Adipose tissue (tissue), 3 donors: ENCODE measurements around the gene DNAAF2. TPM values are rescaled to one million over a fixed set of nuclear protein-coding genes. Genes with fewer than 3 reads are reported as not detected.
A peak's percentile ranks its signal among the peaks of the same experiment; 100 is the strongest.
"Not testable (repeated sequence)": the region's sequence is repeated elsewhere in the genome, so short reads cannot be mapped to it uniquely, and the experiment has no call there.

ENCODE experiments used
- H3K27ac ChIP-seq: one replicate; pipeline ENCODE4 v1.5.1; 2013; ENCODE audit warnings: low read depth, low read length
- WGBS, 3 donors: extraction: QIAGEN DNeasy Blood & Tissue Kit; methylation state at CpG; one replicate each; pipeline ENCODE4 v1.1.7; 2013; 5-methylcytosine and 5-hydroxymethylcytosine counted together
- polyA plus RNA-seq, 3 donors: library from polyadenylated mRNA; stranded (reverse); fragments of 200-250 nt; gene quantifications; one replicate each; pipeline ENCODE4 v1.2.3, GENCODE V29; 2013
- donor health status: healthy with polysubstance abuse.
- donor health status: Bipolar disorder and iron deficiency.
- donor health status: healthy.

Gene DNAAF2, protein sequence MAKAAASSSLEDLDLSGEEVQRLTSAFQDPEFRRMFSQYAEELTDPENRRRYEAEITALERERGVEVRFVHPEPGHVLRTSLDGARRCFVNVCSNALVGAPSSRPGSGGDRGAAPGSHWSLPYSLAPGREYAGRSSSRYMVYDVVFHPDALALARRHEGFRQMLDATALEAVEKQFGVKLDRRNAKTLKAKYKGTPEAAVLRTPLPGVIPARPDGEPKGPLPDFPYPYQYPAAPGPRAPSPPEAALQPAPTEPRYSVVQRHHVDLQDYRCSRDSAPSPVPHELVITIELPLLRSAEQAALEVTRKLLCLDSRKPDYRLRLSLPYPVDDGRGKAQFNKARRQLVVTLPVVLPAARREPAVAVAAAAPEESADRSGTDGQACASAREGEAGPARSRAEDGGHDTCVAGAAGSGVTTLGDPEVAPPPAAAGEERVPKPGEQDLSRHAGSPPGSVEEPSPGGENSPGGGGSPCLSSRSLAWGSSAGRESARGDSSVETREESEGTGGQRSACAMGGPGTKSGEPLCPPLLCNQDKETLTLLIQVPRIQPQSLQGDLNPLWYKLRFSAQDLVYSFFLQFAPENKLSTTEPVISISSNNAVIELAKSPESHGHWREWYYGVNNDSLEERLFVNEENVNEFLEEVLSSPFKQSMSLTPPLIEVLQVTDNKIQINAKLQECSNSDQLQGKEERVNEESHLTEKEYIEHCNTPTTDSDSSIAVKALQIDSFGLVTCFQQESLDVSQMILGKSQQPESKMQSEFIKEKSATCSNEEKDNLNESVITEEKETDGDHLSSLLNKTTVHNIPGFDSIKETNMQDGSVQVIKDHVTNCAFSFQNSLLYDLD
- 1 to 10 TPM; 4.3 to 7.0 (median 6.3) TPM for polyA plus RNA-seq

DNA sequence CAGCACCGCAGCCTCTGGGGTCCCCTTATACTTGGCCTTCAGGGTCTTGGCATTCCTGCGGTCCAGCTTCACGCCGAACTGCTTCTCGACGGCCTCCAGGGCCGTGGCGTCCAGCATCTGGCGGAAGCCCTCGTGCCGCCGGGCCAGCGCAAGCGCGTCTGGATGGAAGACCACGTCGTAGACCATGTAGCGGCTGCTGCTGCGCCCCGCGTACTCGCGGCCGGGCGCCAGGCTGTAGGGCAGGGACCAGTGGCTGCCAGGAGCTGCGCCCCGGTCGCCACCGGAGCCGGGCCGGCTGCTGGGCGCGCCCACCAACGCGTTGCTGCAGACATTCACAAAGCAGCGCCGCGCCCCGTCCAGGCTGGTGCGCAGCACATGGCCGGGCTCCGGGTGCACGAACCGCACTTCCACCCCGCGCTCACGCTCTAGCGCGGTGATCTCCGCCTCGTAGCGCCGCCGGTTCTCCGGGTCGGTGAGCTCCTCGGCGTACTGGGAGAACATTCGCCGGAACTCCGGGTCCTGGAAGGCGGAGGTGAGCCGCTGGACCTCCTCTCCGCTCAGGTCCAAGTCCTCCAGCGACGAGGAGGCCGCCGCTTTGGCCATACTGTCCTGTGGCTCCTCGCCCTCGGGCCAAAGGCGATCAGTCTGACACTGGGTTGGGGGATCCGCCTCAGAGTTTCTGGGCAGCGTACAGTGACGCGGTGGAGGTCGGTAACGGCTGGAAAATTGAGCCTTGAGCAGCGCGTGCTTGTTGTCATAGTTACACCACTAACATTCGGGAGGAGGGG is at the start of gene DNAAF2:
TSS of gene DNAAF2 (minus strand) at position 698 of the 788 bp plus-strand sequence. CDS start at position 603, 95 bp downstream.
- H3K27ac ChIP-seq, result peak within 1 kb of the TSS; percentile 65
- WGBS, 3 donors, result 0 to 1% (median 1%) methylated on average over 71 to 80 of the region's 80 CpGs

DNA sequence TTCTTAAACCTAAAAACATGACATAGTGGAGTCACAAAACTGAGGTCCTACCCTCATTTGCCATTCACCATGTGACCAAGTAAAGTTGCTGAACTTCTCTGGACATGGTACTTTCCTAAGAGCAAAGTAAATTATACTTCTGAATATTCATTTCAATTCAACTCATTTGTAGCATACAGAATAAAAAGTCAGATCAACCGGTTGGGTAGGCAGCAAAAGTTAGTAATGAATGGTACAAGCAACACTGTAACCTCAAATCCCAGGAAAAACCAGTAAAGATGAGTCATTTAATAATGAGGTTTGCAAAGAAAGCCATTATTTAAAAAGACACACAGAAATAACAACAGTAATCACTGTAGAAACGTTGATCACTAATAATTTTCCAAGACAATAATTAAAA is 44.2 kb upstream of the DNAAF2 start:
- WGBS, 3 donors, result 72 to 82% (median 80%) methylated on average over 2 of the region's 2 CpGs

DNA sequence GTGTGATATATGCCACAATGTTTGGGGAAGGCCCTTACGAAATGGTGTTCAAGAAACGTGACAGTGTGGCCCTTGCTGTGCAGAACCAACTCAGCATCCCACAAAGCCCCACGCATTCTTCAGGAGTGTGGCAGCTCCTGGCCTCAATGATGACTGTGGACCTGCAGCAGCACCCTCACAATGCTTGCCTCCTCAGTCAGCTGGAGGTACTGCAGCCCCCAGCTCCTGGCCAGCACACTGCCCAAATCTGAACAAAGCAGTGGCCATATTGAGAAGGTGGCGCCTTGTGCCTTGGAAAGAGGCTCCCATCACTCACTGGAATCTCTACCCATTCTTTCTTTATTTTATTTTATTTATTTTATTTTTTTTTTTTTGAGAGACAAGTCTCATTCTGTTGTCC is 42.6 kb upstream of the DNAAF2 start:
- WGBS, 3 donors, result 95 to 98% (median 96%) methylated on average over 4 of the region's 4 CpGs
- H3K27ac ChIP-seq, result no peak overlapping the region

More for the DNA sequence above, 44.2 kb upstream of the DNAAF2 start:
- H3K27ac ChIP-seq, result no peak overlapping the region

DNA sequence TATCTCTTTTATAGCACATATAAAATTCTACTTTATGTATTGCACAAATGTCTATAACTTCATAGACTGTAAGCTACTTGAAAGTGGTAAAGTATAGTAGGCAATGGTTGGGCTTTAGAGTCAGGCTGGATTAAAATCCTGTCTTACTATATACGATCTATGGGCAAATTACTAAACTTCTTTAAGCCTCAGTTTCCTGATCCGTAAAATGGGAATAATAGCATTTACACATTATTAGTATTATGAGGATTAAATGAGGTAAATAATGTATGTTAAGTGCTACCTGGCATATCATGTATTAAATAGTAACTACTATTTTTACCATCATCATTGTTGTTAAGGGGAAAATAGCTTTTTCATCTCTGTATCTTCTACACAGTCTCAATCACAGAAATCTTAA is 38.5 kb upstream of the DNAAF2 start:
- 97% methylated on average over 2 of the region's 2 CpGs for WGBS, 3 donors
- no peak overlapping the region for H3K27ac ChIP-seq

GRCh38 chr14:49670475-49670874 is 35.4 kb upstream of the DNAAF2 start:
- no peak overlapping the region for H3K27ac ChIP-seq

DNA sequence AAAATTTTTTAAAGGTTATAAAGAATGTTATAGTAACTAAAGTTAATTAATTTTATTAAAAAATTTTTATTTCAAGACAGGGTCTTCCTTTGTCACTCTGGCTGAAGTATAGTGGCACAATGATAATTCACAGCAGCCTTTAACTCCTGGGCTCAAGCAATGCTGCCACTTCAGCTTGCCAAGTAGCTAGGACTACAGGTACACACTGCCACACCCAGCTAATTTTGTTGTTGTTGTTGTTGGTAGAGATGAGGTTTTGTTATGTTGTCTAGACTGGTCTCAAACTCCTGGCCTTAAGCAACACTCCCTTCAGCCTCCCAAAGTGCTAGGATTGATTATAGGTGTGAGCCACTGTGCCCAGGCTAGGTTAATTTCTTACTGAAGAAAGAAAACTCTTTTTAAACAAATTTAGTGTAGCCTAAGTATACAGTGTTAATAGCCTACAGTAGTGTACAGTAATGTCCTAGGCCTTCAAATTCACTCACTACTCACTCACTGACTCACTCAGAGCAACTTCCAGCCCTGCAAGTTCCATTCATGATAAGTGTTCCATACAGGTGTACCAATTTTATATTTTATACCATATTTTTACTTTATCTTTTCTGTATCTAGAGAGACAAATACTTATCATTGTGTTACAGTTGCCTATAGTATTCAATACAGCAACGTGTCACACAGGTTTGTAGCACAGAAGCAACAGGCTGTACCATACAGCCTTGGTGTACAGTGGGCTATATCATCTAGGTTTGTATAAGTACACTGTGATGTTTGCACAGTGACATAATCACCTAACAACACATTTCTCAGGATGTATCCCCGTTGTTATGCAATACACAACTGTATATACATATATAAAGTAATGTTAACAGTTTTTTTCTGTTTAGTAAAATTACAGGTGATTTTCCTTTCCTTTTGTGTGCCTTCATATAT is 24.7 kb upstream of the DNAAF2 start:
- WGBS, 3 donors, result 54 to 88% (median 82%) methylated on average over 2 of the region's 2 CpGs

DNA sequence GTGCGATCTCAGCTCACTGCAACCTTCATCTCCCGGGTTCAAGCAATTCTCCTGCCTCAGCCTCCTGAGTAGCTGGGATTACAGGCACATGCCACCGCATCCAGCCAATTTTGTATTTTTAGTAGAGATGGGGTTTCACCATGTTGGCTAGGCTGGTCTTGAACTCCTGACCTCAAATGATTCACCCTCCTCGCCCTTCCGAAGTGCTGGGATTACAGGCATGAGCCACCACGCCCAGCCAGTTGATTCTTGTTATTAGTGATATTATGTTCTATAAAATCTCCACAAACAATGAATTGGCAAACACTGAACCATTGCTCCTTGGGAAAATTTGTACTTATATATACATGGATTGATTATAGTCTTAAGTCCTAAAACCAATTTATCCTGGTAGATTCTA is 22.5 kb upstream of the DNAAF2 start:
- WGBS, 3 donors, result 92 to 94% (median 93%) methylated on average over 6 of the region's 6 CpGs
- not testable (repeated sequence) for H3K27ac ChIP-seq

More for the DNA sequence above, 24.7 kb upstream of the DNAAF2 start:
- H3K27ac ChIP-seq, result no peak overlapping the region

DNA sequence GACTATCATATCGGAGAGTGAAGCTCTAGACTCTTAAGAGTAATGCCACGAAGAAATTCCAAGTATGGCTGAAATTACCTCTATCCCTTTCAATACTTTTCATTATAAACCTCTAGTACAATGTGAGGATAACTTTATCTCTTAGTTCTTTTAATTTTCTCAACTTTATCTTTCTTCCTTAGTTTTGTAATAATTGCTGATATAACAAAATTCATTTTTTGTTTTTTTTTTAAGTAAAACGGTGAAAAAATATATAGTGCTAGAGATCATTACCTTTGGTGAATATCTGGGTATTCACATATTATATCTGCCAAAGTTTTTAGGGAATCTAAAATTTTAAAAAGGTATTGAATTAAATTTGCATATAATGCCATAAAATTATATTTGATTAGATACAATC is 19.5 kb upstream of the DNAAF2 start:
- no peak overlapping the region for H3K27ac ChIP-seq
- 94 to 98% (median 97%) methylated on average over 3 of the region's 3 CpGs for WGBS, 3 donors

GRCh38 chr14:49653508-49653907 is 18.5 kb upstream of the DNAAF2 start:
- no peak overlapping the region for H3K27ac ChIP-seq
- WGBS, 3 donors, result 95 to 97% (median 97%) methylated on average over 6 of the region's 6 CpGs

DNA sequence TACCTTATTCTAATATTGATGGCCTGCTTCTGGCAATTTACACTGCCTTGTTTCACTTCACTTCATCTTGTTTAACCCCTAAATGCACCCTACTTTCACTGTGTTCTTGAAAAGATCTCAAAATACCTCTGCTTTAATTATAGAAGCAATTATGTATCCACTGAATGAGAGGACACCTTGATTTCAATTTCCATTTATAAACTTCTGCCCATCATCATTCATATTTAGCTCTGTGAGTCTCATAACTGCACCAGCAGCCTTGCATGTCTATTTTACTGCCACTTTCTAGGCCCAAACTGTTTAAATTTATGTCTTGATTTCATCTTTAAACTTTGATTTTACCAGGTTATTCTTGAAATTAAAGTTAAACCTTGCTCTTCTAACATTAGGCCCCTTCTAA is 7.1 kb upstream of the DNAAF2 start:
- no peak overlapping the region for H3K27ac ChIP-seq

DNA sequence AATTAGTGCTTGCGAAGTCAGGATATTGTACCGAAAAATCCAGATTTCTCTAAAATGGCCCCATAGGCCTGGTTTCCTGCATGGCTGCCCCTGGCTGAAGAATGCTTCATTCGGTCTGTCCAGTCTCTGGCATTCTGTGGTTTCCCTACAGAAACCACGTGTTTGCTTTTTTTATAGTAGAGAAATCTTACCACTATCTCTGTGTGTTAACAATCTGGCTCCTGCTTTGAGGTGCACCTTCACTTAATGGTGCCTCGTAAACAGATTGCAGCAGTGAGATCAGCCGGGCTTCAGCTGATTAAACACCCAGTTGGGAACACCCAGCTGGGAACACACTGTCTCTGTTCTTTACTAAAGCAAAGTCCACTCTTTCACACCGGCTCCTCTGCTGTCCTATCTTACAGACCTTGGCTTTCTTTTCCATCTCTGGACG is 6.7 kb upstream of the DNAAF2 start:
- 38 to 69% (median 62%) methylated on average over 8 of the region's 8 CpGs for WGBS, 3 donors
- no peak overlapping the region for H3K27ac ChIP-seq

DNA sequence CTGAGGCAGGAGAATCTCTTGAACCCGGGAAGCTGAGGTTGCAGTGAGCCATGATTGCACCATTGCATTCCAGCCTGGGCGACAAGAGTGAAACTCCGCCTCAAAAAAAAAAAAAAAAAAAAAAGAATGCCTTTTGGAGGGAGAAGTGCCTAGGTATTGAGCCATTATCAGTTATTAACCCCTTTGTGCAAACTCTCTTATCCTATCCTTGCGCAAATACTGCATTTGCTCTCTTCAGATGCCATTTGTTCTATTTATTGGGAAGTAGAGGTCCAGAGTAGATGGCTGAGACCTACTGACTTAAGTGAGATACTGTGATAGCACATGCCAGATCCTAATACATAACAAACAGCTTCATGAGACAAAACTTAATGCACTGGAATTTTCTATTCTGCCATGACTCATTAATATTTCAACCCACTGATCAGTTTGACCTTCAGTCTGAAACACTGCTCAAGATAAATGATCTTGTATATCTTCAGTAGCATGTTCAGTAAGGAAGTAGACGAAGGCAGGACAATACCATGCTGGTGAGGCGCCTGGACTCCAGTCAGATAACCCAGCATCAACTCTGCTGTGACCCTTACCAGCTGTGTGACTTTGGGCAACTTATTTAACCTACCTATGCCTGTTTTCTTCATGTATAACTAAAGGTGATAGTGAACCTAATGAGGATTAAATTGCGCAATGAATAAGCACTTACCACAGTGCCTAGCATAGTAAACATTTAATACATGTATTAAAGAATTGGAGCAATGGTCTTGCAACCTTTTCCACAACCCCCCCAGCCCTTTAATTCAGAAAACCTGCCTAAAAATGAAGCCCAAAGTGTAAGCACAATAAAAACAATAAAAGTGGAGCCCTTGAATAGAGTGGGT is 5.7 kb upstream of the DNAAF2 start:
- H3K27ac ChIP-seq, result no peak overlapping the region
- WGBS, 3 donors, result 71 to 89% (median 85%) methylated on average over 7 of the region's 7 CpGs

DNA sequence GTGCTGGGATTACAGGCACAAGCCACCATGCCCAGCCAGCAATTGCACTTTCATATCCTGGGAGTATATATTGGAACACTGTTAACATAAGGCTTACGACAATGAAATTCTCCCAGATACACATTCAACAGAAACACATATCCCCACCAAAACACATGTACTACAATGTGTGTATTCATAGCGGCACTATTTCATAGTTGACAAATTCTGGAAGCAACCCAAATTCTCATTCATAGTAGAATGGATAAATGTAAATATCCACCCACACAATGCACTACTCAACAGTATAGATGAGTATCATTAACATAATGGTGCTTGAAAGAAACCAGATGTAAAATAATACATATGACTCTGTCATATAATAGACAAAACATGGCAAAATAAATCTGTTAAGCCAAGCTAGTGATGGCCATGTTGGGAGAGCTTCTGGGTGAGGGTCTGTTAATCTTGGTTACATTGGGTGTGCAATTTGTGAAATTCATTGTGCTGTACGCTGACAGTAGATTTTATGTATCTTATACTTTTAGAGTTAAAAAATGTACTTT is 2.6 kb upstream of the DNAAF2 start:
- H3K27ac ChIP-seq, result no peak overlapping the region
- WGBS, 3 donors, result 79 to 91% (median 87%) methylated on average over 3 of the region's 3 CpGs

DNA sequence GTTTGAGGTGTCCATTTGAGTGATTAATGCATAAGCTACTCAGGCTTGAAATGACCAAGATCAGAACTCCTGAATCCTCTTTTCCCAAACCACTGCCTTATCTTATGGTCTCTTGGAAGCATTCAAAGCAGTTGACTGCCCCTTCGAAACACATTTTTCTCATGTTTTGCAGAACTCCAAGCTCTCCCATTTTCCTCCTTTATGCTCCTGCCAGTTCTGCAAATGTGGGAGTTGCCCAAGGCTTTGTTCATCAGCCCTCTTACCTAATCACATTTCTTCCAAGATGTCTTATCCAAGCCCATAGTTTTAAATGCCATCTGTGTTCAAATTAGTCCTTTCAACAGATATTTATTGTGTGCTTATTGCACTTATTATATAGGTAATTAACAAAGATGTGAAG is 1.8 kb upstream of the DNAAF2 start:
- WGBS, 3 donors, result 63 to 68% (median 67%) methylated on average over 1 of the region's 1 CpG
- no peak overlapping the region for H3K27ac ChIP-seq

DNA sequence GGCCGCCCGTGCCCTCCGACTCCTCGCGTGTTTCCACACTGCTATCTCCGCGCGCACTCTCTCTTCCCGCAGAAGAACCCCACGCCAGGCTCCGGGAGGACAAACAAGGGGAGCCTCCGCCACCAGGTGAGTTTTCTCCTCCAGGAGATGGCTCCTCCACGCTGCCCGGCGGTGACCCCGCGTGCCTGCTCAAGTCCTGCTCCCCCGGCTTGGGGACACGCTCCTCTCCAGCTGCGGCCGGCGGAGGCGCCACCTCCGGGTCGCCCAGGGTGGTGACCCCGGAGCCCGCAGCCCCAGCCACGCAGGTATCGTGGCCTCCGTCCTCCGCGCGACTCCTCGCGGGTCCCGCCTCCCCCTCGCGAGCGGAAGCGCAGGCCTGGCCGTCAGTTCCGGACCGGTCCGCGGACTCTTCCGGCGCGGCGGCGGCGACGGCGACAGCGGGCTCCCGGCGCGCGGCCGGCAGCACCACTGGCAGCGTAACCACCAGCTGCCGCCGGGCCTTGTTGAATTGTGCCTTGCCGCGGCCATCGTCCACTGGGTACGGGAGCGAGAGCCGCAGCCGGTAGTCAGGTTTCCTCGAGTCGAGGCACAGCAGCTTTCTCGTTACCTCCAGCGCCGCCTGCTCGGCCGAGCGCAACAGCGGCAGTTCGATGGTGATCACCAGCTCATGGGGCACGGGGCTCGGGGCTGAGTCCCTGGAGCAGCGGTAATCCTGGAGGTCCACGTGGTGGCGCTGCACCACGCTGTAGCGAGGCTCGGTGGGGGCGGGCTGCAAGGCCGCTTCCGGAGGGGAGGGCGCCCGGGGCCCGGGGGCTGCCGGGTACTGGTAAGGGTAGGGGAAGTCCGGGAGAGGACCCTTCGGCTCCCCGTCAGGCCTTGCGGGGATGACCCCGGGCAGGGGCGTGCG is 1.2 kb downstream of the DNAAF2 start:
- WGBS, 3 donors, result 0 to 1% (median 1%) methylated on average over 91 to 101 of the region's 101 CpGs
- peak overlapping the region; percentile 65 for H3K27ac ChIP-seq
